Left lobe of liver (tissue), 2 donors: ENCODE results near the gene CES2. TPM values are rescaled to one million over a fixed set of nuclear protein-coding genes. Genes with fewer than 3 reads are reported as not detected.

Experiments used
- ATAC-seq: fragments of 200-7000 bp; cut with Tn5 transposase; one replicate; pipeline ENCODE4 v1.9.1; 2020; ENCODE audit warnings: mild to moderate bottlenecking, moderate library complexity
- DNase-seq: peaks from one replicate; pipeline ENCODE4 v3.0.0-alpha.2; 2020; ENCODE audit warnings: low spot score
- total RNA-seq: library from RNA; stranded (reverse); gene quantifications from one replicate; pipeline ENCODE4 v1.2.1, GENCODE V29; 2021
- donor health status: DM: no; HTN: no; CAD: no; lungs with moderate emphysema.
- donor health status: DM: no; HTN: yes; CAD: no.

CES2 gene
- total RNA-seq, 1 donor from 2014 or later: 286 TPM

DNA sequence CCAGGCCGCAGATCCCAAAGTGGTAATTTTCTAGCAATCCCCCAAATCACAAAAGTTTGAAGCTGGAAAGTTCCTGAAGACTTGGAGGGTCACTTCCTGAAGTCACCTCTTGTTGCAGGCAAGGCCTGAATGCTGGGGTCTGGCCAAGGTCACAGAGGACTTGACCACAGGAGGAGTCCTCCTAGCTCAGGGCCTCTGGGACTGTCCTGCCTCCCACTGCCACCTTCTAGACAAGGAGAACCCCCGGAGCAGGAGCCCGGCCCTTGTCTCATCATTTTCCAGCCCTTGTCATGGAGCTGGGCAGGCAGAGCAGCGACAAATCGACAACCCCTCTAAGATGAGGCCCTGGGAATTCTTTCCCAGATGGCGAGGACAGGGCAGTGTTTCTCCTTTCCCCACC lies 17.0 kb upstream of the CES2 start:
- ATAC-seq: no peak
- DNase-seq: no peak

DNA sequence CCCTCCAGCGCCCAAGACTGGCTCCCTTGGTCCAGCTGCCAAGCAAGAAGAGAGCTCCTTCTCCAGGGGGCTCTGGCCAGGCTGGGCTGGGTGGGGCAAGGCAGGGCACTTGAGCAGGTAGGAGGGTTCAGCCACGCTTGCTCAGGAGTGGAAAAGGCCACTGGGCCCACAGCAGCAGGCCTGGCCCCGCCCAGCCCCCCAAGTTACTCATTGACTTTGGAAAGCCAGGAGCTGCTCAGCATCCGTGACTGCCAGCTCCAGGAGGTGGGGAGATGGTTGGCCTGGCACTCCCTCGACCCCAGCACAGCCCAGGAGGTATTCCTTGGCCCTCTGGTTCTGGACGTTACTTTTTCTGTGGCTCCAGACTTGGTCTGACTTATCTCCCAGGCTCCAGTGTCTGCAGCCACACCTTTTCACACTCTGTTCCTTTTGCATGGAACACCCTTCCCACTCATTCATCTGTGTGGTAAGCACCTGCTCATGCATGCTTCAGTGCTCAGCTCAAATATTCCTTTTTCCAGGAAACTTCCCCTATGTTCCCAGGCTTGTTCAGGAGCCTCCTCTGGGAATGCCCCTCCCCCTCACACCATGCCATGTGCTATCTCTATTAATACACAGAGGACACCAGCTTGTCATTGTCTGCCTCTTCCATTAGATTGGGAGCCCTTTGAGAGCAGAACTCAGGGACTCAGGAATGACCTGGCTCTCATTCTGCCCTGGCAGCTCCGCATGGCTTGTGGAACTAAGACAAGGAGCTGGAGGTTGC lies 16.3 kb upstream of the CES2 start, which contains the start of gene CDH16:
CDH16 (minus strand) TSS at position 83 of the 766 bp plus-strand sequence. CDS start 820 bp downstream, outside the sequence.
- ATAC-seq: no peak
- DNase-seq: no peak

DNA sequence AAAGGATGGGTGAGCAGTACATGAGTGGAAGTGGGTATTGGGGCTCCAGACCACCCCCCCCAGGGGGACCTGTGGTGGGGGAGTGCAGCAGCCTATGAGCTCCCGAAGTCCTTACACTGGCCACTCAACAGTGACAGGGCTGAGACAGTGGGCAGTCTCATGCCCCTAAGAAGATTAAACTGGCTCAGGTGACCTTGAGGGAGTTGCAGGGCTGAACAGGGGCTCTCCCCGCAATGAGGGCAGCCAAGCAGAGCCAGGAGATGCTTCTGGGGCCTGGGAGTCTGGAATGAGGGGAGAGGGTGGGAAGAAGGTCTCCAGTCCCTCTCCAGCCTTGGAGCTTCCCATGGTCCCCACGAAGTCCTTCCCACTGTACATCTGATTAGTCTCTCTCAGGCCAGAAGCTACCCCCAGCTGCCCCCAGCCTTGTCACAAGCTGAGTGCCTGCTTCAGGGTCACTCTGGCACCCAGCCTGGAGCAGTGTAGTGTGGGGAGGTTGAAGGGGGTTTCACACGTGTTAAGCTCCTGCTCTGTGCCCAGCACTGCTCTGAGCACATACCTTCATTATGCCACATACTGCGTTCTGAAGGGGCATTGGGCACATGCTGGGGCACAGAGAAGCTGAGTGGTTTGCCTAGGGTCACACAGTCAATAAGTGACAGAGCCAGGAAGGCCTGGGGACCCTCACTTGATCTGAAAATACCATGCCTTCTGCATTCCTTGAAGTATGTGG lies 15.6 kb upstream of the CES2 start:
- no peak for ATAC-seq
- no peak for DNase-seq

DNA sequence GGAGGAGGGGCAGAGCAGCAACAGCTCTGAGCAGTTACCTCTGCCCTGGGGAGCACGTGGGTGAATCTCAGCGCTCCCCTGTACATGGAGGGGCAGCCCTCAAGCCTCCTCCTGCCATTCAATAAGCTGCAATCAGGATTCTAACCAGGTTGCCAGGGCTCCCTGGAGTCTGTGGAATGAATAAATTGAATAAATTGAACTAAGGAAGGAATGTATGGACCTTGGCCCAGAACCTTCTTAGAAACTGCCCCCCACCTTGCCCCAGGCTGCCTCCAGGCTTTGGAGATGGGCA lies 15.1 kb upstream of the CES2 start:
- ATAC-seq (no peak), DNase-seq (no peak)

DNA sequence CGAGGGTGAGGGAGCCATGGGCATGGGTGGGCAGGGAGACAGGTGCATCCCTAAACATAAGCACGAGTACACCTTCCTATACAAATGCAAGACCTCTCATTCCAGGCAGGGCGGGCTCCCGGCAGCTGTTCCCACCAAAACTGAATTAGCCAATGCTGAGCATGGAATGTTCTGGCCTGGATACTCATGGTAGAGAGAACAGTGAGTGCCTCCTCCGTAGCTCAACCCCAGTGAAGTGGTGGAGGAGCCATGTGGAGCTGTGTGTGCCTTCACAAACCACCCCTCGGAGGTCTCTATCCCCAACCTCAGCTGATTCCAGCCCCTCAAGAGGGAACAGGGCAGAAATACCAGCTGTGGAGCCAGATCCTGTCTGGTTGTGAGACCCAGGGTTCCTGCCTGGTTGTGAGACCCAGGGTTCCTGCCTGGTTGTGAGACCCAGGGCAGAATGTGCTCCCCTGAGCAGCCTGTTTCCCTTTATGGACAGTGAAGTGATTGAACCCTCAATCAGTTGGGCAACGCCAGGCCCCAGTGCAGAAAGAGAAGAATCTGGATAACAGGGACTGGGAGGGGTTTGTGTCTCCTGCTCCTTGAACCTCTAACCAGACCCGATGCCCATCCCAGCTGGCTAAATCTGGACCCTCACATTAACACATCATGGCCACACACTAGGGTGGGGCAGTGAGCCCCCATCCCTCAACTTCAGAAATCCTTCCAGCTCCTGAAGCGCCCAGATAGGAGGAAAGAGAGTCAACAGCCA lies 14.2 kb upstream of the CES2 start:
- ATAC-seq (no peak), DNase-seq (no peak)

DNA sequence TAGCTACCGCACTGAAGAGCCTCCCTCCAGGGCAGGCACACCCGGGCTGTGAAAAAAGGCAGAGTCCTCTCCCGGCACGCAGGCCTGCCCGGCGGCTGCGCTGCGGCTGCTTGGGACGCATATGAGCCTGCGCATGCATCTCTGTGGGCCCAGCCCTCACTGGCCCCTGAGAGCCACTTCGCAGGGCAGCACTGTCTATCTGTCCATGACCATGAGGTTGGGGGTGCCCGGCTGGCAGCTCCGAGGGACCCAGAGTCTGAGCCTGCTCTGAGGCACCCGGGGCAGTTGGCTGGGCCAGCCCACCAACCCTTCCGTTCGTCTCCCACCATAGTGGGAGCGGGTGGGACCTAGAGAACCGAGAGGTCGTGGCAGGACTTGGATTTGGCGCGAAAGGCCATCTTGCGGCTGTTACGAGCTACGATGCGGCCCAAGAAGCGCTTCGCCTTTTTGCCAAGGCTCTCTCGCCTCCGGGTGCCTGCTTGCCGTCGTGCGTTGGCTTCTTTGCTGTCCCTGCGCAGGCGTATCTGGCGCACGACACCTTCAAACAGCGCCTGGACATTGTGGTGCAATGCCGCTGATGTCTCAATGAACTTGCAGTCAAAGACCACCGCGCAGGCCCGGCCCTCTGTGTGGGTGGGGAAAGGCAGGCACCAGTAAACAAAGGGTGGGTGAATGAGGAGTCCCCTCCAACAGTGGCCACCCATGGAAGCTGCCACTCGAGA lies 13.4 kb upstream of the CES2 start:
- no peak for DNase-seq
- ATAC-seq: no peak

DNA sequence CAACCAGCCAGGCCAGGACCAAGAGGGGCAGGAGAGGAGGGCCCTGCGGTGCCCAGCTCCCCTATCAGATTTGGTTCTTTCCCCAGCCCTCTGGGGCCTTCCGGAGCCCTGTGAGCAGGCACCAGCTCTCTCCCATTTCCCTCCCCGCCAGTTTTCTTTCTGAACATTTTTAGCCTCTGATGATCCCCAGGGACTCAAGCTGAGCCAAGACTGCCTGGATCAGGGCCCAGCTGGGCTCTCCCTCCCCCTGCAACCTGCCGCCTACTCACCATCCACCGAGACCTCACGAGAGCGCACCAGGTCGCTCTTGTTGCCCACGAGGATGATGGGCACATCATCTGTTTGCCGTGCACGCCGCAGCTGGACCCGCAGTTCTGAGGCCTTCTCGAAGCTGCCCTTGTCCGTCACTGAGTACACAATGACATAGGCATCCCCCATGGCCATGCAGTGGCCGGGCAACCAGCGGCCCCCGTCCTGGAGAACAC lies 12.0 kb upstream of the CES2 start:
- ATAC-seq (peak; percentile 26), DNase-seq (no peak)

DNA sequence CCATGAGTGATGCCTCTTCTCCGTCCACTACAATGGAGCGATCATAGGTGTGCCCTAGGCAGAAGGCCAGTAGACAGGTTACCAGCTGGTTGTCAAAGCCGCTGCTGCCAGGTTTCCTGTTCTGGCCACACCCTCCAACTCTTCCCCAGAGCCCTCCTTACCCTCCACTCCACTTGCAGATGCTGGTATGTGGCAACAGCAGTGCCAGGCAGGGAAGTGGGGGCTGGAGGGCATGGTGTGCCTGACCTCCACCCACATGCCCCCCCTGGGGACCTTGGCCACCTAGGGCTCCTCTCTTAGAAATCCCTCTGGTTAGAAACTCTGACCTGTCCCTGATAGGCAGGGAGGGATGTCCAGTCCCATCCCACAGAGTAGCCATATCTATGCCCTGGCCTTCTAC lies 11.4 kb upstream of the CES2 start:
- ATAC-seq (peak; percentile 4), DNase-seq (no peak)

DNA sequence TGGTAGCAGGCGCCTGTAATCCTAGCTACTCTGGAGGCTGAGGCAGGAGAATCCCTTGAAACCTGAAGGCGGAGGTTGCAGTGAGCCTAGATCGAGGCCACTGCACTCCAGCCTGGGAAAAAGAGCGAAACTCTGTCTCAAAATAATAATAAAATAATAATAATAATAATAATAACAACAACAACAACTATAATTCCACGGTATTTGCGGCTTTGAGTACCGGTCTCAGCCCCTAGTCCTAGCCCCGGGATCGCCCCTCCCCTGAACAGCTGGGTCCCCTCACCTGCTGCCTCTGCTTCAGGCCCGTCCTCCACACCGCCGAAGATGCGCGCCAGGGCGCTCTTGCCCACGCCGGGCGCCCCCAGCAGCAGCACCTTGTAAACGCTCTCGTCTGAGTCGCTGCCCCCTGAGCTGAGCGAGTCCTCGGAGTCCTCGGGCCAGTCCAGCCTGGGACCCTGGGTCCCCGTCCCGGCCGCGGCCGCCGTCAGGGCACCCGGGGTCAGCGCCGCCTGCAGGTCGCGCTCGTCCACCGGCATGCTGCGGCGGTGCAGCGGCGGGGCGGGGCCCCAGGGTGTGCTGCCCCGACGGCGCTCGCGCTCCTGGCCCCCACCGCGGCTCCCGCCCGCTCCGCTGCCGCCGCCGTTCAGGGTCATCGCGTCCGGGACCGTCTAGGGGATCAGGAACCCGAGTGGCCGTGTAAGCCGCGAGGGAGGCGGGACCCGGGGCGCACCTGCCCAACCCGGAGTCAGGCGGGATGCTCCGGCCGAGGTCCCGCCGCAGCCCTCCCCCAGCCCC lies 10.6 kb upstream of the CES2 start:
- DNase-seq (no peak), ATAC-seq (peak; percentile 51)

DNA sequence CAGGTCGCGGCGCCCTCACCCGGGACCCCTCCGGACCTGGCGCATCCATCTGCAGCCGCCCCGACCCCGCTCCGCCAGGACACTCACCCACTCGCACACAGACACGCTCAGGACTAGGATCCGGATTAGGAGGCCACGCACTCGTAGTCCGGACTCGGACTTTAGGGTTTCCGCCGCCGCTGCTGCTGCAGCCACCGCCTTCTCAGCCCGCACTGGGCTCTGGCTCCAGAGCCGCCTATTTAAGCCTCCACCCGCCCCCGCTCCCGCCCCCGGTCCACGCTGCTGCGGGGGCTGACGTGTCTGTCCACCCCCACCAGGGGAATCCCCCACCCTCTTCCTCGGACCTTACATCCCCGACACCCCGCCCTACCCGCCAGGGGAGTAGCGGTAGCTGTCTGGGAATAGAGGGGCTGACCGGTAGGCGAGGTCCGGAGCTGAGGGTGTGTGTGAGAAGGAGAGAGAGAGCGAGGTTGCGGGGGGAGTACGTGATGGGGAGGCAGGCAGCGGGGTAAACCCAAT lies 9.9 kb upstream of the CES2 start, which contains the start of gene RRAD:
RRAD (minus strand) TSS at position 214 of the 519 bp plus-strand sequence. CDS start 356 bp downstream, outside the sequence.
- no peak for DNase-seq

DNA sequence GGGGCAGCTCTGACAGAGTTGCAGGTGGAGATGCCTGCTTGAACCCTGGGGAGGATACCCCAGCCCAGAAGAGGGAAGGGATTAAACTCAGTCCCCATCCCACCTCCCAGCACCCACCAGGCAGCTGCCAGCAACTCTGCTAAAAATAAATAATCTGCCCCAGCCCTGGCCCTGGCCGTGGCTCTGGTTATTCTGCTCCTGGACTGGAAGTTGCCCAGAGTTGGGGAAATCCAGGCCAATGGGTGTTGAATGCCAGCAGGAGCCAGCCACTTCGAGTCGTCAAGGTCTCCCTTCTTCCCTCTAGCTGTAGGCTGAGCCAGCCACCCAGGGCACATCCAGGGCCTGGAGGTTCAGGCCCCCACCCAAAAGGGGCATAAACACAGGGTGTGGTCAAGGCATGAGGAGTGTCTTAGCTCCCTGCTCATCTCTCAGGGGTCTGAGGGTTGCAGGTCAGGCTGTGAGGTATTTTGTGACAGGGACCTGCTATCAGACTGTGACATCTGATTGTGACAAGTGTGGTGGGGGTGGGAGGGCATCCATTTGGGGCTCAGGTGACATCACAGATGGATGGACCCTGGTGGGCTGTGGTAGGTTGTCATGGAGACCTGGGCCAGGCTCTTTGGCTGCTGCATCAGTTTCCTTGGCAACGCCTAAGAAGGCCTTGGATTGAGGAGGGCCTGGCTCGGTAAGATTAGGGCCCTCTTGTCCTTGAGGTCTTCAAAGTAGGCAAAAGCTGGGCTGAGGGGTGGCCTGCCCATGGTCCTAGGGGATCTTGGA lies 9.0 kb upstream of the CES2 start:
- ATAC-seq (peak; percentile 57), DNase-seq (no peak)

More for the DNA sequence above, 9.9 kb upstream of the CES2 start, which contains the start of gene RRAD:
- no peak for ATAC-seq

DNA sequence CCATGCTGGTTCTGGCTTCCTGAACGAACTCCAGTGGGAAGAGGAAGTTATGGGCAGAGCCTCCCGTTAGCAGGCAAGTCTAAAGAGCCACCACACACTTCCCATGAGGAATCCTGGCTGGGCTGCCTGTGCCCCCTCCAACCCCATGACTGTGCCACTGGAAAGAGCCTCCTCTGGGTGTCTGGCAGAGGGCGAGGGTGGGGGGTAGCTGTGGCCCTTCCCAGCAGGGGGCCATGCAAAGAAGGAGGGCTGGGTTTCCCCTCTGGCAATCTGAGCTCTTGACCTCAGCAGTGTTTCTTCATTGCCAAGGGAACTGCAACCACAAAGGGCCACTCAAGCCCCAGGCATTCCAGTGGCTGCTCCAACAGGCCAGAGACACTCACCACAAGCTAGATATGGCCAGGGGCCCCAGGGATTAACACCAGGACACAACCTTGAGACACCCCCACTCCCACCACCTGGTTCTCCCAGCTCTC lies 8.3 kb upstream of the CES2 start:
- DNase-seq: no peak
- ATAC-seq: no peak

DNA sequence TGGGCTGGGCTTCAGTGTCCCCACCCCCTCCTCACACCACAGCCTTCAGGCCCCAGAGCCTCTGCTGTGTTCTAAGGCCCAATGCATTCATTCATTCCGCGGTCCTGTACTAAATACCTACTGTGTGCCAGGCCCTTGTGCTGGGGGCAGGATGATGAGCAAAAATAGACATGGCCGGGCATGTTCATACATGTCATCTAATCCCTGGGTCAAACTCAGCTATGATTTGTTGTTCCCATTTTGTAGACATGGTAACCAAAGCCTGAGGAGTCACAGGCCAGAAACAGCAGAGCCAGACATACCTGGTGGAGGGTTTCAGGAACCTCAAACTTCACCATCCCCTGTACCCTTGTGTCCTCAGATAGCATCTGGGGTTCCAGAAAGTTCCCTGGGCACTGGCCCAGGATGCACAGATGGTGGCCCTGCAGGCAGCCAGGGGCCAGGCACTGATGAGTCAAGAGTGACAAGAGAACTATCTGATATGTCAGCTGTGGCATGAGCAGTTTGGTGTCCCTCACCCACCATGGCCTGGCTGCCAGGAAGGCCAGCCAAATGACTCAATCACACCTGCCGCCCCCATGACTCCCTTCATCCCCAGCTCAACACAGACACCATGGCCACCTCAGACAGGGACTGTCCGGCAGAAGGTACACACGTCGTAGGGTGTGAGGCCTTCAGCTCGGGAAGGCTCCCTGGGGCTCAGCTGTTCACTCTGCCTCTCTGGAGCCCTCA lies 7.2 kb upstream of the CES2 start:
- no peak for ATAC-seq
- DNase-seq: no peak

DNA sequence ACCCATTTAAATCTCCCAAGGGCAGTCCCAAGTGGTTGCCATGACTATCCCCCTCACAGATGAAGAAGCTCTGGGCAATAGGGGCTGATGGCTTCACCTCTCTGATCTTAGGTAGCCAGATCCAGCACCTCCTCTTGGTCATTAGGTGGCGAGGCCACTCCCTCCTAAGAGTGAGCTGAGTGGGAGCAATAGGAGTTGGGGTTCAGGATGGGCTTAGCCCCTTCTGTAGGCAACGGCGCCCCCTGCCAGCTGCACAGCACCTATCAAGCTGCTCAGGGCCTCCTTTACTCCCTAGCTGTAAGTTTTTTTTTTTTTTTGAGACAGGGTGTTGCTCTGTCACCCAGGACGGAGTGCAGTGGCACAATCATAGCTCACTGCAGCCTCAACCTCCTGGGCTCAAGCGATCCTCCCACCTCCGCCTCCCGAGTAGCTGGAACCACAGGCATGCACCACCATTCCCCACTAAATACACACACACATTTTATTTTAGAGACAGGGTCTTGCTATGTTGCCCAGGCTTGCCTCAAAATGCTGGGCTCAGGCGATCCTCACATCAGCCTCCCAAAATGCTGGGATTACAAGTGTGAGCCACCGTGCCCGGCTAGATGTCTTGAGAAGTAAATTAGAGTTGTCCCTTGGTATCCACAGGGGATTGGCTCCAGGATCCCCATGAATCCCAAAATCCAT lies 6.5 kb upstream of the CES2 start:
- no peak for ATAC-seq

DNA sequence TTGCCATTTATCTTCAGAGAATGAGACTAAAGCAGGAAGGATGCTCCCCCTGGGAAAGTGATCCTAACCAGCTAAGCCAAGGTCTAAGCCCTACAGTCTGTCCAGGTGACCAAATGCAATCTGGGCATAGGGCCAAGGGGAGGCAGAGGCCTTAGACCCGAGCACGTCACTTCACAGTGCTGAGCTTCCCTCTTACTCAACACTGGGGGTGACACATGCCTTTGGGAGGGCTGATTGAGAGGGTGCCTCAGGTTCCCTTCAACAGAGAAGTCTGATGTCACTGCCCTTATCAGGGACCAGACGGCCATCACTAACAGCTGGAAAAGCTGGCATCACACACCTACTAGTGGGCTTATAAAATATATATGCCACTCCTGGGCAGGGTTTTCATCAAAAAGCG lies 5.1 kb upstream of the CES2 start:
- ATAC-seq (peak; percentile 55), DNase-seq (peak; percentile 89)

More for the DNA sequence above, 6.5 kb upstream of the CES2 start:
- no peak for DNase-seq

DNA sequence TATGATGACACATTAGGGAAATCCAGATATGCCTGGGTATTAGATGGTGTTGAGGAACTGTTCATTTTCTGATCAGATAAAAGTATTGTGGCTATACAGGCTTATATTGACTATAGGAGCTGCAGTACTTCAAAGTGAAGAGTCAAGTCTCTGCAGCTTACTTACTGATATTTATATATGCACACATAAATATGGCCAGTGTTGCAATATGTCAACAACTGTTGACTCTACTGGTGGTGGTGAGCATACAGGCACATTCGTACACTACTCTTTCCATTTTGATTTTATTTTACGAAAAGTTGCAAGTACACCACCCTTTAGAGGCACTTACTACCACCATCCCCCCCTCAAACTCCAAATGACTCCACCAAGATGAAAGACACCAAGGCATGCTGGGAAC lies 3.7 kb upstream of the CES2 start:
- DNase-seq: no peak
- ATAC-seq: no peak

DNA sequence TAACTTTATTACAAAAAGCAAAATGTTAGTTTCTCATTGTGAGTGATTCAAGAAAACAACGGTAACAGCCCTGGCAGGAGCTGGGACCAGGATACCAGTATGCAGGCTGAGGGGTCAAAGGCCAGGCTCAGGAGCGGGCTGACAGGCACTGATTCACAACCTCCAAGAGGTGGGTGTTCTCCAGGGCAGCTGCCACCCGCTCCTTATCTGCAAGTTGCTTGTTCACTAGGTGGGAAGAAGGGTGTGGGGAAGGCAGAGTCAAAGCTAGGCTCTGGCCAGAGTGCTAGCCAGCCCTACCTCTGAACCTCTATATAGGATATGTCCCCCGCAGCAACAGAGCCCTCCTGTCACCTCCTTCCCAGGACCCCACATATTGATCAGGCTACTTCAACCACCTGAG lies 3.2 kb upstream of the CES2 start:
- DNase-seq (no peak), ATAC-seq (no peak)

DNA sequence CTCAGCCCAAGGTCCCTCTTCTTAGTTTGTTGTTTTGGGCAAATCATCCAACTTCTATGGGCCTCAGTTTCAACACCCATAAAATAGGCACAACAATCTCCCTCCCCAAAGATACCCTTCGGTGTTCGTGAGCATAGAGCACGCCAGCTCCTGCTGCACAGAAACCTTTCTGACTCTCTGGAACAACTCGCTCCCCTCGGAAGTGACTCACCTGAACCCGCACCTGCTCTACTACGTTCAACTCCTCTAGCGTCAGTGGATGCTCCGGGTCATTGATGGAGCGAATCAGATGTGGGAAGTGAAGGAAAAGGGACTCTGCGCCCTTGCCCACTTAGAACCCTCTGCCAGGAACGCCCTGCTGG lies 1.6 kb upstream of the CES2 start:
- DNase-seq (no peak), ATAC-seq (no peak)
